HG03095 (cell line): Measurements from ENCODE around the gene EEF1AKMT2.
A peak's percentile ranks its signal among the peaks of the same experiment; 100 is the strongest.

ENCODE experiments used
- ATAC-seq: cut with Tn5 transposase; IDR thresholded peaks from one replicate; pipeline ENCODE4 v1.9.1; 2021; ENCODE audit warnings: moderate library complexity; ENCODE audit not compliant: unreplicated experiment

The EEF1AKMT2 gene

GRCh38 chr10:124739119-124739921 lies 52.4 kb downstream of the EEF1AKMT2 start:
- no peak for ATAC-seq

GRCh38 chr10:124738441-124738840 lies 53.2 kb downstream of the EEF1AKMT2 start:
- ATAC-seq: no peak

GRCh38 chr10:124737708-124738107 lies 54.0 kb downstream of the EEF1AKMT2 start:
- ATAC-seq: no peak

DNA sequence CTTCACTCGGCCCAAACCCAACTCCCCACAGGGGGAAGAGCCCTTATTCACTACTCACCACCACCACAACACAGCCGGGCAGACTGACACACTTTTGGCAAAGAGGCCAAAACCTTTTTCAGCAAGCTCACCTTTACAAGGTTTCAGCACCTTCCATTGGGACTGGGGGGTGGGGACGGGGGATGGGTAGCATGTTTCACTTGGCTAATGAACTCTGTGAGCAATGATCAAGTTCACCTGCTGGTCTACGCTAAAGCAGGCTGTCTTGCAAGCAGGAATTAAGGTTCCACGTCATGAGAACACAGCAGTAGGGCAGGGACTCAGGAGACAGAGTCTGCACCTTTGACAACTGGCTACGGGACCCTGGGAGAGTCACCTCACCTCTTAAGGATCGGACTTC lies 54.5 kb downstream of the EEF1AKMT2 start:
- no peak for ATAC-seq

- no peak for ATAC-seq
Measured at GRCh38 chr10:124736491-124737136, 55.1 kb downstream of the EEF1AKMT2 start.

- ATAC-seq: no peak
Measured at GRCh38 chr10:124735491-124736286, 56.0 kb downstream of the EEF1AKMT2 start.

DNA sequence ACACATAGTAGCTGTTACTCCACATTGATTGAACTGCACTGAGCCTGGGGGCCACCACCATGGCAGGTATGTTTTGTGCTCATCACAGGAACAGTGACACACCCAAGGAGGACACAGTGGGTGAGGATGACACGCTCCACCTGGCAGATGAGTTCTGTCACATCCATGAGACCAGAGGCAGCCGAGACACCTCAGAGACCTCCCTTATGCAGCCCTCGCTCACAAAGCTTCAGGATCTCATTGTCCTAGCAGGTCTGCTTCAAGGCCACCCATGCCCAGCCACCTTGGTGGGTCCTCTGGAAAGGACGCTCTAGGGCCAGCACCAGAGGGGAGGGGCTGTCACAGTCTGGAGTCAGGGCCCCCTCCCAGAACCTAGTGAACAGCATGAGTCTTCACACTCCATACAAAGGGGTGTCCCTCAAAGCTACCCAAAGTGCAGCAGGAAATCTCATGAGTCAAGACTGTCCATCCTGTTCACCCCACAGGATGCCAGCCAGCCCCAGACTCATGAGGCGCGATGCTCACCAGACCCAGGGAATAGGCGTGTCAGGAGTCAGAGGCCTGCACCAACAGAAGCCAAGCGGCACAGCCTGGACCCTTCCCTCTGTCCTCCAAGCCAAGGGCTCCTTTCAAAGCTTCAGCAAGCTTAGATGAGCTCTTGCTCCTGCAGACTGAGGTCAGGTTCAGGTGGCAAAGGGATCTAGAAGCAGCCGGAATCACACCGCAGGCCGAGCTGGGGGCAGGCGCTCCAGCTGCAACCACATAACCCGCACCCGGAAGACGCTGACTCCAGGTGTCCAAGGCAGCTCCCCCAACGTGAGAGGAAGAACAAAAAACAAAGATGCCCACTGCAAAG lies 57.1 kb downstream of the EEF1AKMT2 start:
- ATAC-seq: no peak

- no peak for ATAC-seq
Measured at GRCh38 chr10:124733571-124734245, 58.0 kb downstream of the EEF1AKMT2 start.

- peak; percentile 56 for ATAC-seq
Measured at GRCh38 chr10:124732931-124733570, 58.6 kb downstream of the EEF1AKMT2 start.

- ATAC-seq: no peak
Measured at GRCh38 chr10:124731551-124731950, 60.1 kb downstream of the EEF1AKMT2 start.

- no peak for ATAC-seq
Measured at GRCh38 chr10:124730790-124731189, 60.9 kb downstream of the EEF1AKMT2 start.

GRCh38 chr10:124728830-124729661 lies 62.6 kb downstream of the EEF1AKMT2 start:
- ATAC-seq: no peak

DNA sequence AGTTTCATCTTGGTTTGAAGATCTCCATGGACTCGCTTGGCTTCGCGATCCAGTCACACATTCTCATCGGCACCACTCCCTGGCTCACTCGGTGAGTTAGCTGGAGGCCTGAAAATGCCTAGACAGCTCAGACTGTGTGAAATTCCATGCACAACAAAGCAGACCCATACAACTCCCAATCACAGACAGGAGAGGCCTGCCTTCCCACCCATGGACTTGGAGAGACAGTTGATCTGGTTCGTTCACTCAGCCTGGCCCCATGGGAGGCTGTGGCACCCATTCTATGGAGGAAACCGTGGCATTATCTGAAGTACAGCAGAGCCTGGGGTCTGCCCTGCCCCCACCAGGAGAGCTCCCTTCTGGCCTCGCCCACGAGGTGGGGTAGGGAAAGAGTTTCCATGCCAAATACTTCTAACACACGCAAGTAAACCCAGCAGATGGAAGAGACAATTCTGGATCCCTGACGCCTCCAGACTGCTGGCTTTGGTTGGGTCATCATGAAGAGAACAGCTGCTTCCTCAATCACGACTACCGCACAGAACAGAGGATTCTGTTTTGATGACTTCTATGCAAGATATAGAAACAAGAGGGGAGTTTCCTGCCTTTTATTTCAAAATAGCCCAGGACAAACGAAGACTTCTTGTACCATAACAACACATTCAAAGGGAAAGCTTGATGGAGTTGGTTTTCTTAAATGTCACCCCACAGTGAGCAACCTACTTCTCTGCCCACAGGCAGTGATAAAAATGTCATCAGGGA lies 63.4 kb downstream of the EEF1AKMT2 start:
- ATAC-seq: no peak

GRCh38 chr10:124727361-124727960 lies 64.2 kb downstream of the EEF1AKMT2 start:
- ATAC-seq: no peak

GRCh38 chr10:124725791-124726190 lies 65.9 kb downstream of the EEF1AKMT2 start:
- no peak for ATAC-seq

DNA sequence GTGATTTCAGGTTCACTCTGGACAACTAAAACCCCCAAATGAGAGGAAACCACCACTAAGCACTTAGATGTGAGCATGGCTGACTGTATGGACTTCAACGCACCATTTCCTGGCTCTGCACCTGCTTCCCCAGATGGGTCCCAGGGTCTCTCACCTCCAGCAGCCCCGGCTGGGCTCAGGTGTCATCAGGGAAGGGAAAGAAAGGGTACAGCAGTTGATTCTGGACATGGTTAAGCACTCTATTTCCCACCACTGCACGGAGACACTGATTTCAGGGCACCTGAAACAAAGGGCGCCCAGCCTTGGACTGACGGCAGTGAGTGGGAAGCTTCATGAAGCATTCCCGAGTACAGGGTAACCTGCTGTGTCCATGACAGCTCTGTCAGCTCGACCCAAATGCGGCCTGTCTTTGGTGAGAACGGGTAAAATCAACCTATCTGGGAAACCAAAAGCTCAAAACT lies 66.5 kb downstream of the EEF1AKMT2 start:
- no peak for ATAC-seq

- no peak for ATAC-seq
Measured at GRCh38 chr10:124724279-124725027, 67.2 kb downstream of the EEF1AKMT2 start.
